Measurements from ENCODE around the gene SLC37A4.

- TF ChIP-seq CTCF (IDR thresholded peaks at IDR 0.05; ENCODE audit: insufficient read depth, low read length) = no peak
- TF ChIP-seq REST (IDR thresholded peaks at IDR 0.05; ENCODE audit: insufficient replicate concordance, low read depth) = no peak
- TF ChIP-seq POLR2AphosphoS5 (IDR thresholded peaks at IDR 0.05; ENCODE audit: low read depth) = peak; percentile 20
- TF ChIP-seq SPI1 (IDR thresholded peaks at IDR 0.05; ENCODE audit: borderline replicate concordance, low read depth) = no peak
These were observed 14.3 kb downstream of the SLC37A4 start for GRCh38 chr11:119016216-119017009.
